ENCODE measurements around the gene TNNC2. TPM values are rescaled to one million over a fixed set of nuclear protein-coding genes. Genes with fewer than 3 reads are reported as not detected.

The TNNC2 gene
- total RNA-seq, 6 experiments from 2014 or later: not detected

DNA sequence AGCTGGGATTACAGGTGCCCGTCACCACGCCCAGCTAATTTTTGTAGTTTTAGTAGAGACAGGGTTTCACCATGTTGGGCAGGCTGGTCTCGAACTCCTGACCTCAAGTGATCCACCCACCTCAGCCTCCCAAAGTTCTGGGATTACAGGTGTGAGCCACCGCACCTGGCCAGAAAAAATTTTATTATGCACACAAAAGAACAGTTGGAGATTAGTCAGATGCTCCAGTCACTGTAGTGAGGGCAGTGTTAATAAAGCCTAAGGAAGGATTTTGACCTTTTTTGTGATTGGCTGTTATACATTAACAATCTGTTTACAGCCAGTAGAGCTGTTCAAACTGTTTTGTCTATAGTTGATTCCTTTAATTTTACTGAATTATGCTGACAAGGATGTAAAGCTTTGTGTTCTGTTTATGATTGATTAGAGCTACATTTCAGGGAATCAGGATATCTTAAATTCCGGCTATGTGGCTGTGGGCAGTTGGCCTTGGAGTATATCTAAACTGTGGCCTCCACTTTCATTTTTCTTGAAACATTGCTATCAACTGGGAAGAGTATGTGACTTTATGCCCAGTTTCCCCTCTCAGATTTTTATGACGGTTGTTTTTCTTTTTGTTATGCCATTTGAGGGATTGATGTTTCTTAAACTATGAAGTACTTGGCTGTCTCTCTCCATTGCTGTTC is 40.2 kb upstream of the TNNC2 start:
- peak overlapping the region; percentile 50 for H3K4me3 Mint-ChIP-seq
- TF ChIP-seq, protein P1, sequence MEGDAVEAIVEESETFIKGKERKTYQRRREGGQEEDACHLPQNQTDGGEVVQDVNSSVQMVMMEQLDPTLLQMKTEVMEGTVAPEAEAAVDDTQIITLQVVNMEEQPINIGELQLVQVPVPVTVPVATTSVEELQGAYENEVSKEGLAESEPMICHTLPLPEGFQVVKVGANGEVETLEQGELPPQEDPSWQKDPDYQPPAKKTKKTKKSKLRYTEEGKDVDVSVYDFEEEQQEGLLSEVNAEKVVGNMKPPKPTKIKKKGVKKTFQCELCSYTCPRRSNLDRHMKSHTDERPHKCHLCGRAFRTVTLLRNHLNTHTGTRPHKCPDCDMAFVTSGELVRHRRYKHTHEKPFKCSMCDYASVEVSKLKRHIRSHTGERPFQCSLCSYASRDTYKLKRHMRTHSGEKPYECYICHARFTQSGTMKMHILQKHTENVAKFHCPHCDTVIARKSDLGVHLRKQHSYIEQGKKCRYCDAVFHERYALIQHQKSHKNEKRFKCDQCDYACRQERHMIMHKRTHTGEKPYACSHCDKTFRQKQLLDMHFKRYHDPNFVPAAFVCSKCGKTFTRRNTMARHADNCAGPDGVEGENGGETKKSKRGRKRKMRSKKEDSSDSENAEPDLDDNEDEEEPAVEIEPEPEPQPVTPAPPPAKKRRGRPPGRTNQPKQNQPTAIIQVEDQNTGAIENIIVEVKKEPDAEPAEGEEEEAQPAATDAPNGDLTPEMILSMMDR (IDR thresholded peaks at IDR 0.05): no peak
- no peak for DNase-seq
- H3K27ac Mint-ChIP-seq: peak overlapping the region; percentile 97
- no peaks in the 10 kb centered on the region for H3K9me3 Mint-ChIP-seq
- no peaks in the 10 kb centered on the region for H3K36me3 Mint-ChIP-seq (ENCODE audit: low read depth)
- H3K4me1 Mint-ChIP-seq (ENCODE audit: low read depth): peaks cover 21% of the 10 kb centered on the region
- no peaks in the 10 kb centered on the region for H3K27me3 Mint-ChIP-seq (ENCODE audit: insufficient read depth)

DNA sequence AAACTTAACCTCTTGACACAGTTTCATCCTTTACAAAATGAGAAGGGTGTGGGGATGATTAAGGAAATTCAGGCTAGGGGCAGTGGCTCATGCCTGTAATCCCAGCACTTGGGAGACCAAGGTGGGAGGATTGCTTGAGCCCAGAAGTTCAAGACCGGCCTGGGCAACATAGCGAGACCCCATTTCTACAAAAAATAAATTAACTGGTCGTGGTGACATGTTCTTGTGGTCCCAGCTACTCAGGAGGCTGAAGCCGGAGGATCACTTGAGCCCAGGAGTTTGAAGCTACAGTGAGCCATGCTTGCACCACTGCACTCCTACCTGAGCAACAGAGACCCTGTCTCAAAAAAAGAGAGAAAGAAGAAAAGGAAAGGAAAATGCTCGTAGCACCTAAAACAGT is 39.3 kb upstream of the TNNC2 start:
- no peaks in the 10 kb centered on the region for H3K36me3 Mint-ChIP-seq (ENCODE audit: low read depth)
- peak overlapping the region; percentile 97 for H3K27ac Mint-ChIP-seq
- H3K9me3 Mint-ChIP-seq: no peaks in the 10 kb centered on the region
- H3K27me3 Mint-ChIP-seq (ENCODE audit: insufficient read depth): no peaks in the 10 kb centered on the region
- TF ChIP-seq, protein P1 (IDR thresholded peaks at IDR 0.05): no peak
- H3K4me3 Mint-ChIP-seq: no peak overlapping the region
- DNase-seq: no peak
- peaks cover 21% of the 10 kb centered on the region for H3K4me1 Mint-ChIP-seq (ENCODE audit: low read depth)

DNA sequence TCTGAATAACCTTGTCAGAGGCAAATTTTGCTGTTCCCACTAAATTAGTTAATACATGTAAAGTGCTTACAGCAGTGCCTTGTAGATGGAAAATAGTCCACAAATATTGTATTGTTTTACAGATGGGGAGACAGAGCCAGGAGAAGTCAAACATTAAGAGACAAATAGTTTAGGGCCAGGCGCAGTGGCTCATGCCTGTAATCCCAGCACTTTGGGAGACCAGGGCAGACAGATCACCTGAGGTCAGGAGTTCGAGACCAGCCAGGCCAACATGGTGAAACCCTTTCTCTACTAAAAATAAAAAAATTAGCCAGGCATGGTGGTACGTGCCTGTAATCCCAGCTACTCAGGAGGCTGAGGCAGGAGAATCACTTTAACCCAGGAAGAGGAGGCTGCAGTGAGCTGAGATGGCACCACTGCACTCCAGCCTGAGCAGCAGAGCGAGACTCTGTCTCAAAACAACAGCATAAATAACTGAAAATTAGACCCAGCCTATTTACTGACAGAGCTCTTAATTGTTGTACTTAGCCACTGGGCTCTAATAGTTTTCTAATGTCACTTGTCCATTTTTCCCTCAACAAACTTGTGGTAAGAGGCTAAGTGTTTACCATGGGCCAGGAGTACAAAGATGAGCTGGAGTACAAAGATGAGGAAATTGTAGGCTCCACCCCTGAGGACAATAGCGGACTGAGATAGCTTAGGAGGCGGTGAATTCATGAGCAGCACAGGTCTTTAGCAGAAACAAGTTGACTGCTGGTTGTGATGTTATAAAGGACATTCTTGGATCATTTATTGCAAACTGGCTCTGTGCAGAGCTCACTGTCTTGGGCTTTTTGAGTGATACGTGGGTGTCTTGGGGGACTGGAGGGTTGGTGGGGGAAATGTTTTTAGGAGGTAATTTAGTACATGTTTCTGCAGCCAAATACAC is 36.7 kb upstream of the TNNC2 start:
- Mint-ChIP-seq H3K36me3 (ENCODE audit: low read depth) (peaks cover 12% of the 10 kb centered on the region), H3K9me3 (no peaks in the 10 kb centered on the region; the same call in 1 of the 2 replicates), H3K27ac (no peak overlapping the region), H3K4me3 (no peak overlapping the region), H3K4me1 (ENCODE audit: low read depth) (peaks cover 40% of the 10 kb centered on the region), H3K27me3 (ENCODE audit: insufficient read depth) (no peaks in the 10 kb centered on the region)
- TF ChIP-seq, protein P1 (IDR thresholded peaks at IDR 0.05): no peak
- DNase-seq: no peak

DNA sequence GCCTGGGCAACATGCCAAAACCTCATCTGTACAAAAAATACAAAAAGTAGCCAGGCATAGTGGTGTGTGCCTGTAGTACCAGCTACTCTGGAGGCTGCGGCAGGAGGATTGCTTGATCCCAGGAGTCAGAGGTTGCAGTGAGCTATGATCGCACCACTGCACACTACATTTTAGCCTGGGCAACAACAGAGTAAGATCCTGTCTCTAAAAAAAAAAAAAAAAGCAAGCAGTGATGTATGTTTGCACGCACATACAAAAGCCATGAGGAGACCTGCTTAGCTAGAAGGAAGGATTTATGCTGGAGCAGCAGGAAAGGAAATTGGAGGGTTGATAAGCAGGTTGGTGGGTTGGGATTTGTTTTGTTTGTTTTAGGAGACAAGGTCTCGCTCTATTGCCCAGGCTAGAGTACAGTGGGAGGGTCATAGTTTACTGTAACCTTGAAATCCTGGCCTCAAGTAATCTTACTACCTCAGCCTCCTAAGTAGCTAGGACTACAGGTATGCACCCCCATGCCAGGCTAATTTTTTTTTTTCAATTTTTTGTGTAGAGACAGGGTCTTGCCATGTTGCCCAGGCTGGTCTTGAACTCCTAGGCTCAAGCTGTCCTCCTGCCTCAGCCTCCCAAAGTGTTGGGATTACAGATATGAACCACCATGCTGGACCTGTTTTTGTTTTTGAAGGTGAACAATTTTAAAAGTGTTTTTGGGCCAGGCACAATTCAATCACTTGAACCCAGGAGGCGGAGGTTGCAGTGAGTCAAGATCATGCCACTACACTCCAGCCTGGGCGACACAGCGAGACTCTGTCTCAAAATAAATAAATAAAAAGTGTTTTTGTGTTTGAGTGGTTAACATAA is 34.3 kb upstream of the TNNC2 start:
- H3K36me3 Mint-ChIP-seq (ENCODE audit: low read depth): peaks cover 16% of the 10 kb centered on the region
- H3K27ac Mint-ChIP-seq: no peak overlapping the region
- no peaks in the 10 kb centered on the region; the same call in 1 of the 2 replicates for H3K9me3 Mint-ChIP-seq
- no peak overlapping the region for H3K4me3 Mint-ChIP-seq
- TF ChIP-seq, protein P1 (IDR thresholded peaks at IDR 0.05): no peak
- peaks cover 3% of the 10 kb centered on the region; the same call in 1 of the 2 replicates for H3K27me3 Mint-ChIP-seq (ENCODE audit: insufficient read depth)
- no peak for DNase-seq
- H3K4me1 Mint-ChIP-seq (ENCODE audit: low read depth): peaks cover 35% of the 10 kb centered on the region

DNA sequence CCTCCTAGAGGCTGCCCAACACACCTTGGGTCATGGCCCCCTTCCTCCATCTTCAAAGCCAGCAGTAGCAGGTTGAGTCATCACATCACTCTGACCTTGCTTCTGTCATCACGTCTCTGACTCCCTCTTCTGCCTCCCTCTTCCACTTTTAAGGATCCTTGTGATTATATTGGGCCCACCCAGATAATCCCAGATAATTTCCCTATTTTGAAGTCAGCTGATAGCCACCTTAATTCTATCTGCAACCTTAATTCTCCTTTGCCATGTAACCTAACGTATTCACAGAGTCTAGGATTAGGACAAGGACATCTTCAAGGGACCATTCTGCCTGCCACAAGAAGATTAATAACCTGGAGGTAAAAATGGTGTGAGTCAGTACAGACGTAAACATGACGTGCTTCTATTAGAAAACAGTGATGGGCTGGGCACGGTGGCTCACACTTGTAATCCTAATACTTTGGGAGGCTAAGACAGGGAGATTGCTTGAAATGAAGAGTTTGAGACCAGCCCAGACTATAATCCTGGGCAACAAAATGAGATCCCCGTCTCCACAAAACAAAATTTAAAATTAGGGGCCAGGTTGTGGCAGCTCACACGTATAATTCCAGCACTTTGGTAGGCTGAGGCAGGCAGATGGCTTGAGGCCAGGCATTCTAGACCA is 33.6 kb upstream of the TNNC2 start:
- Mint-ChIP-seq H3K9me3 (no peaks in the 10 kb centered on the region; the same call in 1 of the 2 replicates), H3K4me3 (no peak overlapping the region), H3K4me1 (ENCODE audit: low read depth) (peaks cover 42% of the 10 kb centered on the region), H3K36me3 (ENCODE audit: low read depth) (peaks cover 16% of the 10 kb centered on the region), H3K27ac (no peak overlapping the region), H3K27me3 (ENCODE audit: insufficient read depth) (peaks cover 3% of the 10 kb centered on the region; the same call in 1 of the 2 replicates)
- TF ChIP-seq, protein P1 (IDR thresholded peaks at IDR 0.05): no peak
- DNase-seq: no peak
